Stimulated activated naive B cell treated with anti-CD40 and anti-IgM and Interleukin-4, amounts not matched to agents 10 μg/mL and 1 μg/mL and 100 μg/mL, for 72 hours (primary cell): ENCODE results near the gene CCDC15.

Source experiments
- ATAC-seq, 2 donors: fragments of 150-1000 bp; cut with Tn5 transposase; replicated peaks; 2 replicates each; pipeline ENCODE4 v1.10.0; 2021; ENCODE audit warnings: moderate library complexity in 1 of 2
- DNase-seq: peaks from one replicate; pipeline ENCODE4 v3.0.0; 2021
- H3K27ac Mint-ChIP-seq: one replicate; pipeline ENCODE4 v1.8.0; 2022; ENCODE audit warnings: mild to moderate bottlenecking, mixed read lengths
- H3K27me3 Mint-ChIP-seq, 2 donors: one replicate each; pipeline ENCODE4 v1.8.0; 2022; ENCODE audit warnings: mixed read lengths in 2 of 2
- H3K36me3 Mint-ChIP-seq, 2 donors: one replicate each; pipeline ENCODE4 v1.8.0; 2022; ENCODE audit warnings: mixed read lengths in 2 of 2, mild to moderate bottlenecking in 1 of 2
- H3K4me1 Mint-ChIP-seq, 2 donors: one replicate each; pipeline ENCODE4 v1.8.0; 2022; ENCODE audit warnings: mixed read lengths in 2 of 2, mild to moderate bottlenecking in 1 of 2
- H3K4me3 Mint-ChIP-seq, 2 donors: one replicate each; pipeline ENCODE4 v1.8.0; 2022; ENCODE audit warnings: mild to moderate bottlenecking in 2 of 2, mixed read lengths in 2 of 2, moderate library complexity in 1 of 2
- H3K9me3 Mint-ChIP-seq, 2 donors: one replicate each; pipeline ENCODE4 v1.8.0; 2022; ENCODE audit warnings: mixed read lengths in 2 of 2, mild to moderate bottlenecking in 1 of 2

Gene CCDC15

DNA sequence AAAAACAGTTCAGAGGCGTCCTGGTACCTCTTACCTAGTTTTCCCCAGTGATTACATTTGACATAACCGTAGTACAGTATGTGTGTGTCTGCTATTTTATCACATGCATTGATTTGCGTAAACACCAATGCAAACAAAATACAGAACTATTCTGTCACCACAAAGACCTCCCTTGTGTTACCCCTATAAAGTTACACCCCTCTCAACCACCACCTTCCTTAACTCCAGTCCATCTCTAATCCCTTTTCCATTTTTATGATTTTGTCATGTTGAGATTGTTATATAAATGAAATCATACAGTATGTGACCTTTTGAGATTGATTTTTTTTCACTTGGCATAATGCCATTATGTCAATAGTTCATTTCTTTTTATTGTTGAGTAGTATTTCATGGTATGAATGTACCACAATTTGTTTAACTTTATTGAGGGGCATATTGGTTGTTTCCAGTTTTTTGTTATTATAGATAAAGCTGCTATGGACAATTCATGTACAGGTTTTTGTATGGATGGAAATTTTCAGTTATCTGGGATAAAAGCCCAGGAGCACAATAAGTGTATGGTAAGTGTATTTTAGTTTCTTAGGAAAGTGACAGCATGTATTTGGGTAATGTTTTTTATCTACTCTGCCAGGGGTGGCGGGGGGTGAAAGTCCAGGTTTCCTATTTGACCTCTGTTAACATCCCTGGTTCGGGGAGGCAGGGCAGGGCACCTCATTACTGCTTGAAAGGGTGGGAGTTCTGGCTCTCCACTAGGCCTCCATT lies 103.1 kb downstream of the CCDC15 start:
- DNase-seq: no peak
- Mint-ChIP-seq H3K27ac (no peak overlapping the region), H3K4me1 (peaks cover 0 to 3% of the 10 kb centered on the region in 2 donors)

DNA sequence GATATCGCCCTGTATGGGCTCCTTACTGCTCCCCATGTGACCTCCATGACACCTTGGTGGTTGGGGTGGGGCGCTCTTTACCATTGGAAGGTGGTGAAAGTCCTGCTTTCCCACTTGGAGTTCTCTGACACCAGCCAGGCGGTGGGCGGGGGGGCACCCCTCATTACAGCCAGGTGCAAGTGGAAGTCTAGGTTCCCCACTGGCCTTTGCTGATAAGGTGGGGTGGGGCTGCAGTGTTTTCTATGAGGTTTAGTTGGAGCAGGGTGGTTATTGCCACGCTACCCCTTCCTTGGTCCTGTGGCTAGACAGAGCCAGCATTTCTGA lies 103.7 kb downstream of the CCDC15 start:
- no peak for ATAC-seq
- no peaks in the 10 kb centered on the region for H3K36me3 Mint-ChIP-seq

More for the DNA sequence above, 103.1 kb downstream of the CCDC15 start:
- Mint-ChIP-seq H3K27me3 (peaks cover 4 to 7% of the 10 kb centered on the region in 2 donors), H3K36me3 (no peaks in the 10 kb centered on the region), H3K4me3 (no peak overlapping the region), H3K9me3 (no peaks in the 10 kb centered on the region)
- ATAC-seq: no peak

DNA sequence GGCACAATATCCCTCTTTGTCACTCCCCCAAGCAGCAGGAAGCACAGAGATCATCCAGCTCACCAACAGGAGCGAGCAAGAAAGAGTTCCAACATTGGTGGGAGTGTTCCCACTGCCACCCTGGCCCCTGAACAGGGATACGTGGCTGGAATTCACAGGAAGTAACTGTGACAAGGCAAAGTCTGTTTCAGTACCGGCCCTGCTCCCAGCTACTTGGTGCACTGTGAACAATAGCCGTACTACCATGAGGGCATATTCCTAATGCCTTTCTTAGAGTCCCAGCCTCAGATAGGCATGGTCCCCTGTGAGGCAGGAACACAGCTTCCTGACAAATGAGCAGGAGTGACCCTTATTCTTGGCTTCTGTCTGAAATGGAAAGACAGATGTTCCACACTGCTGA lies 107.3 kb downstream of the CCDC15 start:
- ATAC-seq (no peak), DNase-seq (no peak)
- Mint-ChIP-seq H3K36me3 (no peaks in the 10 kb centered on the region), H3K27ac (no peak overlapping the region), H3K4me3 (no peak overlapping the region), H3K9me3 (no peaks in the 10 kb centered on the region), H3K27me3 (peaks cover 7 to 32% of the 10 kb centered on the region in 2 donors), H3K4me1 (peaks cover 7 to 18% of the 10 kb centered on the region in 2 donors)

More for the DNA sequence above, 103.7 kb downstream of the CCDC15 start:
- Mint-ChIP-seq H3K4me1 (peaks cover 3 to 7% of the 10 kb centered on the region in 2 donors), H3K4me3 (no peak overlapping the region), H3K9me3 (no peaks in the 10 kb centered on the region), H3K27me3 (peaks cover 4 to 12% of the 10 kb centered on the region in 2 donors), H3K27ac (no peak overlapping the region)
- no peak for DNase-seq

DNA sequence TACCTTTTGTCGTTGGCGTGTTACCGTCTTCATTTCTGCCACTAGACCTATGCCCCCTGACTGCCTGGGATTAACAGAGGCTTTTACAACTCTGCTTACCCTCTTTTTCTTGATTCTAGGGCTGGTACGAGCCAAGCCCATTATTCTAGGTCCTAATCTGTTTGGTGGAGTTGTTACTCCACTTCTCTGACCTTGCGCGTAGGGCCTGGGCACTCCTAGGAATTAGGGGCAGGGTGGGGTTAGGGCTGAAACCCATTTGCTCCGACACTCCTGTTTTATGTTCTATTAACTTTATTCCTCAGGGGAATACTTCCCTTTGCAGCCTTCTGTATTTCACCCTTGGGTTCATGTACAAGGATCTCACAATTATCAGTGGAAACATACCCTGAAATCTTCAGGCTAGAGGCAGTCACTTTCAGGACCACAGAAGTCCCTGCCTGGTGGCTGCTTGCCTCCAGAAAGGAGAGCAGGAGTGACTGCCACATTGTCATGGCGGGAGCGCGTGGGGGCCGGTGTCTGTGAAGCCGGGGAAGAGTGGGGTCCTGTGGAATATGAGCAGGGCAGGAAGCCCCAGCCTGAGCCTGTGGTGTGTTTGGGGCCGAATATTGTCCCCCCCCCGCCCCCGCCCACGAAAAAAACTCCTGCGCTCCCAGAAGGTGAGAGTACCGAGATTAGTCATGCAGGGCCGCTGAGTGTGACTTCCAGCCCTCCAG lies 108.4 kb downstream of the CCDC15 start:
- peak; percentile 4 to 9 for ATAC-seq

DNA sequence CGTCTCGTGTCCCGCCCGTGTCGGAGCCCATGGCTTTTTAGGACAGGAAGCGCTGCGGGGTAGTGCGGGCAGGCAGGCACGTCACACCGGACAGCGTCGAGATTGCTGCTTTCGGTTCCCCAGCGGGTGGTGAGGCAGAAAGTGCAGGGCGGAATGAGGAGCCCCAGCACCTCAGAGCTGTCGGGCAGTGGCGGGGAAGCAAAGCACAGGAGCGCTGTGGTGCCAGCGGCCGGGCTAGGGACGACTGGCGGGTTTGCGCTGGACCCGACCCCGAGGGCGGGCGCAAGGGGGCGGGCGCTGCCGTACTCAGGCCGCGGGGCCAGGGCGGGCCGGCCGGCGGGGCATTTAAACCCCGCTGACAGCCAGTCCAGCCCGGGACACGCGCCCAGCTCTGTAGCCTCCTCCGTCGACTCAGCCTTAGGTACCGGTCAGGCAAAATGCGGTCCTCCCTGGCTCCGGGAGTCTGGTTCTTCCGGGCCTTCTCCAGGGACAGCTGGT lies 109.0 kb downstream of the CCDC15 start, which contains the start of gene SLC37A2:
SLC37A2 (plus strand) TSS at position 375 of the 498 bp plus-strand sequence; CDS start at position 438, 63 bp downstream.
- peak; percentile 98 to 99 for ATAC-seq
- H3K4me3 Mint-ChIP-seq: peak within 1 kb of the TSS; percentile 88 to 90
- no peaks in the 10 kb centered on the region for H3K9me3 Mint-ChIP-seq
- H3K4me1 Mint-ChIP-seq: peaks cover 7 to 18% of the 10 kb centered on the region in 2 donors
- no peaks in the 10 kb centered on the region for H3K36me3 Mint-ChIP-seq
- DNase-seq: peak; percentile 80
- H3K27ac Mint-ChIP-seq: peak within 1 kb of the TSS; percentile 94
- H3K27me3 Mint-ChIP-seq: peaks cover 7 to 32% of the 10 kb centered on the region in 2 donors

More for the DNA sequence above, 108.4 kb downstream of the CCDC15 start:
- peaks cover 7 to 18% of the 10 kb centered on the region in 2 donors for H3K4me1 Mint-ChIP-seq
- no peak for DNase-seq
- no peaks in the 10 kb centered on the region for H3K9me3 Mint-ChIP-seq
- peak overlapping the region; percentile 88 to 90 for H3K4me3 Mint-ChIP-seq
- H3K36me3 Mint-ChIP-seq: no peaks in the 10 kb centered on the region
- peak overlapping the region; percentile 94 for H3K27ac Mint-ChIP-seq
- peaks cover 7 to 32% of the 10 kb centered on the region in 2 donors for H3K27me3 Mint-ChIP-seq

DNA sequence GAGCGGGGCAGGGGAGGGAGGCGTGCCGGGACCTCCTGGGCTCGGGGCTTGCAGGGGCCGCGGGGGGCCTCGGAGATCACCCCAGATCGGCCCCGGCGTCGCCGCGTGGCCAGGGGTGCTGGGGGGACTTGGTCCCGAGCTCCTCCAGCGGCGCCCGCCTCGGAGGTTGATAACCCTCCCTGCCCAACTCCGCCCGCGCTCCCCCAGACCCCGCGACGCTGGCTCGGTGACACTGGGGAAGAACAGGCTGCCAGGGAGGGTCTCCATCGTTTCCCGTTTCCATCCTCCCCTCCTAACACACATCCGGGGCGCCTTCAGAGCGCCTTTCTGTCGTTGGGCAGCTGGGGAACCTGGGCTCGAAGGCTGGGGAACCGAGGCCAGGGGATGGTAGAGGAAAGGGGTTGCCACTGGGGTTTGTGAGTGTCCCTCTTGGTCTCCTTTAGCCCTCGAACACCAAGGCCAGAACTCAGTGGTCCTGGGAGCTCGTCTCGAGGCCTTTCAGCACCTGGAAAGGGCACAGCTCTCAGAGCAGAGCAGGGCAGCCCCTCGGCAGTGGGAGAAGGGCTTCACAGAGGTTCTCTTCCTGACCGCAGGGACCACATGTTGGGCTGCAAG lies 109.5 kb downstream of the CCDC15 start:
- peak in 1 of 2 donors; percentile 20 for ATAC-seq
- Mint-ChIP-seq H3K4me1 (peaks cover 10 to 23% of the 10 kb centered on the region in 2 donors), H3K27me3 (peaks cover 7 to 36% of the 10 kb centered on the region in 2 donors), H3K4me3 (peak overlapping the region; percentile 88 to 90), H3K36me3 (peaks cover 0 to 3% of the 10 kb centered on the region in 2 donors), H3K9me3 (no peaks in the 10 kb centered on the region), H3K27ac (peak overlapping the region; percentile 89)
- DNase-seq: no peak

DNA sequence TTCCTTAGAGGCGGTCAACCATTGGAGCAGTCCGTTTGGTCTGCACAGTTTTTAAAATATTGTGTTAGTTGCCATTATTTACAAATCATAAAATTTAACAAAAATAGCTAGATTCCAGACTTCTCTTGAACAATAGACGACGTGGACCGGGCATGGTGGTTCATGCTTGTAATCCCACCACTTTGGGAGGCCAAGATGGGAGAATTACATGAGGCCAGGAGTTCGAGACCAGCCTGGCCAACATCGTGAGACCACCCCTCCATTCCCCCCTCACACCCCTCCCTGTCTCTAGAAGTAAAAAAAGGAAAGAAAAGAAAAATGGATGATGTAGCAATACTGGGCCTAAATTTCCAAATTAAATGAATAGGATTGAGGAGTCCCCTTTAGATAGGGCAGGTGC lies 110.1 kb downstream of the CCDC15 start:
- peaks cover 7 to 38% of the 10 kb centered on the region in 2 donors for H3K27me3 Mint-ChIP-seq
- H3K36me3 Mint-ChIP-seq: peaks cover 0 to 3% of the 10 kb centered on the region in 2 donors
- DNase-seq: no peak
- no peak overlapping the region for H3K27ac Mint-ChIP-seq
- H3K4me3 Mint-ChIP-seq: peak overlapping the region; percentile 49 to 90
- peaks cover 11 to 23% of the 10 kb centered on the region in 2 donors for H3K4me1 Mint-ChIP-seq
- ATAC-seq: no peak
- no peaks in the 10 kb centered on the region for H3K9me3 Mint-ChIP-seq

DNA sequence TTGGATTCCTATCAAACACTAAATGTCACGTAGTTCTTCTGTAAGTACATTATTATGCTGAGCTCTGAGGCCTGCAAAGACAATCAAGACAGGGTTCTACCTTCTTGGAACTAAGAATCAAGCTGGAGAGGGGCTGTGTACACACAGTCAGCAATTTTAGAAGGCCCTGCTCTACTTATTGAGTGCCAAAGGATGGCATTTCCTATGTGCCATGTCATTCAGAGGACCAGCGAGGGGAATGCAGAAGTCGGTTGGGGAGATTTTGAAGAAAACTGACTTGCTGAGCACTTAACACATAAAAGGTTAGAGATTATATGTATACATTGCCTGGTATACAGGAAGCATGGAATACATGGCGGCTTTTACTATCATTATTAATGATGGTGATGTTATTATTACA lies 114.4 kb downstream of the CCDC15 start:
- no peak for ATAC-seq
- Mint-ChIP-seq H3K36me3 (peaks cover 0 to 3% of the 10 kb centered on the region in 2 donors), H3K27me3 (peaks cover 4 to 32% of the 10 kb centered on the region in 2 donors), H3K9me3 (no peaks in the 10 kb centered on the region), H3K27ac (no peak overlapping the region), H3K4me1 (peaks cover 42 to 51% of the 10 kb centered on the region in 2 donors), H3K4me3 (no peak overlapping the region)
- no peak for DNase-seq

DNA sequence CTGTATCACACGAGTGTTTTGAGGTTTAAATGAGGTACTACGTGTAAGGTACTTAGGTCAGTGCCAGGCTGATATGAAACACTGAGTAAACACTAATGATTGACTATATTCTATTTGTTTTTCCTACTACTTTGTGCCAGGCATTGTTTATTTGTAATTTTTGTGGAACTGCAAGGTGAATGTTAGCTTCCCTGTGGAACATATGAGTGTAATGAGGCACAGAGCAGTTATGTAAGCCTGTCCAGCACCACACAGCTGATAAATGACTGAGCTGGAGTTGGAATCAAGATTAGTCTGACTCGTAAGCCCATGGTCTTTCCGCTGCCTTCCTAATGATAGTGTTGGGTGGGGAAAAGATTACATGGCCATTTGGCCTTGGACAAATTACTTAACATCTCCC lies 115.0 kb downstream of the CCDC15 start:
- no peak for DNase-seq
- Mint-ChIP-seq H3K36me3 (peaks cover 0 to 7% of the 10 kb centered on the region in 2 donors), H3K4me1 (peaks cover 45 to 50% of the 10 kb centered on the region in 2 donors), H3K4me3 (no peak overlapping the region), H3K27me3 (peaks cover 4 to 26% of the 10 kb centered on the region in 2 donors), H3K27ac (no peak overlapping the region), H3K9me3 (no peaks in the 10 kb centered on the region)
- no peak for ATAC-seq

DNA sequence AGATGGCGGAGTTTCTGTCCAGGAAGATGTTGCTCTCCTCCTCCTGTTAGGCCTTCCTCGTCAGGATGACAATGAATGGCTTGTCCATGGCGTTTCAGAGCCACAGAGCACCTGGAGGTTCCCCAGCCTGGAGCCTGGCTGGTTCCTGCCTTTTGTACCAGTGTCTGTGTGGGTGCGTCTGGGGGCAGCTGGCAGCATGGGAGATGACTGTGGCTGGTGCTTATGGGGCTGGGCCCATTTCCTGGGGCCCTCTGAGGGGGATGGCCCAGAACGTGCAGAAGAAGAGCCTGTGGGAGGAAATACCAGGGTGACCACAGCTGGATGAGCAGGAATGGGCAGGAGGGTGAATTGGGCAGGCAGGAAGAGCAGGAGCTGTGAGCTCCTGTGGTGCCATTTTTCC lies 115.8 kb downstream of the CCDC15 start:
- DNase-seq: no peak
- peaks cover 47 to 54% of the 10 kb centered on the region in 2 donors for H3K4me1 Mint-ChIP-seq
- H3K4me3 Mint-ChIP-seq: no peak overlapping the region
- no peaks in the 10 kb centered on the region for H3K9me3 Mint-ChIP-seq
- H3K27me3 Mint-ChIP-seq: peaks cover 0 to 18% of the 10 kb centered on the region in 2 donors
- ATAC-seq: no peak
- peak overlapping the region; percentile 88 for H3K27ac Mint-ChIP-seq
- H3K36me3 Mint-ChIP-seq: peaks cover 0 to 10% of the 10 kb centered on the region in 2 donors

DNA sequence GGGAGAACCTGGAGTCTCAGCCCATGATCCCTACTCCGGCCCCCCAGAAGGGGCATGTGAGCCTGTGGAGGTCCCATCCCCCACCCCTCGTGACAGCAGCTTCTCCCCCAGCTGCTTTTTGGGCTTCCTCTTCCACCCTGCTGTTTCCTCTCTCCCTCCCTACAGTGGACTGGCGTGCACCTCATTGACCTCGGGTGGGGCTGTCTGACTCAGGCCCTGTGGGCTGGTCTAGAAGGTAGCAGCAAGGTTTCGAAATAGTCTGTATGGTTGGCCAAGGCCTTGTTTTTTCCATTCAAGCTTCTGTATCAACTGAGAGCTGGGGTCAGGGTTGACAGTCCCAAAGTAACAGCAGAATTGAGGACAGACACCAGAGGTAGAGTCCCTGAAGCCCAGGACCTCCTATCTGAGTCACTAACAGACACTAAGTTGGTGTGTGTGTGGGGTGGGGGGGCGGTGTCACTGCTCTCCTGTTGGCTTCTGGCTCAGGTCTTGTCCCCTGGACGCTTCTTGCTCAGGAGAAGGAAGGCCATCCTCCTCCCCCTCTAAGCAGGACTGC lies 116.8 kb downstream of the CCDC15 start:
- H3K36me3 Mint-ChIP-seq: peaks cover 0 to 10% of the 10 kb centered on the region in 2 donors
- H3K9me3 Mint-ChIP-seq: no peaks in the 10 kb centered on the region
- peak overlapping the region; percentile 95 for H3K27ac Mint-ChIP-seq
- peaks cover 0 to 16% of the 10 kb centered on the region in 2 donors for H3K27me3 Mint-ChIP-seq
- H3K4me1 Mint-ChIP-seq: peaks cover 48 to 54% of the 10 kb centered on the region in 2 donors
- H3K4me3 Mint-ChIP-seq: peak overlapping the region in 1 of 2 donors; percentile 1
- ATAC-seq (peak; percentile 84 to 86), DNase-seq (peak; percentile 66)

DNA sequence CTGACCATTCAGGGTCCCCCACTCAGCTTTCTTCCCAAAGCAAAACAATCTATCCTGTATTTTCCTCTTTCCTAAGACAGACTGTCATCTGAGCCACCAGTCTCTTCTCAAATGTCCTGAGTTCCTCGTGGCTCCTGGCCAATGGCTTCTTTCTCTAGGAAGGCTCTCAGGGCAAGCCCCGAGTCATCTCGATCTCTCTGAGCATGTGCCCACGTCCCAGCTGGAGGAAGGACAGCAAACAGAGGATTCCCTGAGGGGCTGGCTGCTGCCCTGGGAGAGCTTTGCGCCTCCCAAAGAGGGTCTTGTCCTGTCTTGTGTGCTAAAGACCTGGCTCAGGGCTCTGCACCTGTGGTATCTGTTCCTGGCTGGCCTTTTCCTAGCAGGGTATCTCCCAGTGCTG lies 117.4 kb downstream of the CCDC15 start:
- Mint-ChIP-seq H3K4me3 (peak overlapping the region in 1 of 2 donors; percentile 29), H3K36me3 (peaks cover 0 to 10% of the 10 kb centered on the region in 2 donors), H3K9me3 (no peaks in the 10 kb centered on the region), H3K4me1 (peaks cover 48 to 54% of the 10 kb centered on the region in 2 donors), H3K27ac (peak overlapping the region; percentile 95), H3K27me3 (peaks cover 0 to 16% of the 10 kb centered on the region in 2 donors)
- ATAC-seq (no peak), DNase-seq (no peak)

DNA sequence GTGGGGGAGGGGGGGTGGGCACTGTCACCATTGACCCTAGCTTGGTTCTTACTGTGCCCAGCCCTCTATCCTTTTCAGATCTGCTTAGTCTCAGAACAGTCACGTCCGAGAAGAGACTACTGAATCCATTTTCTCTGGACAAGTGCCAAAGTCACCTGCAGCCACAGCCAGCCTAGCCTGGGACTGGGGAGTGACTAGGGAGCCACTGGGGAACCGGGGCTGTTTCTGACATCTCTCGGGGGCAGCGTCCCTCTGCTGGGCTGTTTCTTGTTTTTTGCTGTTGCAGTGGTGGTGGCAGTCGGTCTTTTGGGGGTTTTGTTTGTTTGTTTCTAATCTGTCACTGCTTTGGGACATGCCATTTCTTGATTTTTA lies 117.8 kb downstream of the CCDC15 start:
- DNase-seq (no peak), ATAC-seq (no peak)
- Mint-ChIP-seq H3K9me3 (no peaks in the 10 kb centered on the region), H3K4me3 (peak overlapping the region in 1 of 2 donors; percentile 8), H3K27ac (peak overlapping the region; percentile 95), H3K27me3 (peaks cover 0 to 16% of the 10 kb centered on the region in 2 donors), H3K4me1 (peaks cover 48 to 54% of the 10 kb centered on the region in 2 donors), H3K36me3 (peaks cover 2 to 10% of the 10 kb centered on the region in 2 donors)
